ENCODE results near the gene GASK1A. TPM values are rescaled to one million over a fixed set of nuclear protein-coding genes. Genes with fewer than 3 reads are reported as not detected.

Gene GASK1A
- total and polyA plus RNA-seq, 2 donors (not counting 1 experiment from before 2014, with no cell fraction given), result 0.14 to 1.8 TPM

- Histone ChIP-seq H3K9ac (ENCODE audit: insufficient read depth, low read length) (no peak overlapping the region), H3K9me3 (ENCODE audit: control insufficient read depth, insufficient read depth, low read depth, low read length) (no peaks in the 10 kb centered on the region), H4K20me1 (ENCODE audit: control insufficient read depth, extremely low read depth, insufficient read depth, low read length) (no peaks in the 10 kb centered on the region), H3K4me2 (ENCODE audit: extremely low read depth, insufficient read depth, low read length) (no peak overlapping the region), H3K36me3 (ENCODE audit: control insufficient read depth, insufficient read depth, low read length) (no peaks in the 10 kb centered on the region), H2AFZ (ENCODE audit: low read length) (no peak overlapping the region), H3K79me2 (ENCODE audit: control insufficient read depth, insufficient read depth, low read length) (no peaks in the 10 kb centered on the region), H3K4me1 (ENCODE audit: control insufficient read depth, extremely low read depth, insufficient read depth, low read length) (no peaks in the 10 kb centered on the region), H3K4me3 (replicated peaks in 1 of 4; ENCODE audit: control extremely low read depth in 1 of 4, insufficient read depth in 1 of 4, low read depth in 3 of 4, low read length in 4 of 4) (no peak overlapping the region), H3K27ac (ENCODE audit: insufficient read depth, low read length) (no peak overlapping the region), H3K27me3 (ENCODE audit: control insufficient read depth, insufficient read depth, low read length) (no peaks in the 10 kb centered on the region)
- TF ChIP-seq, protein P1, sequence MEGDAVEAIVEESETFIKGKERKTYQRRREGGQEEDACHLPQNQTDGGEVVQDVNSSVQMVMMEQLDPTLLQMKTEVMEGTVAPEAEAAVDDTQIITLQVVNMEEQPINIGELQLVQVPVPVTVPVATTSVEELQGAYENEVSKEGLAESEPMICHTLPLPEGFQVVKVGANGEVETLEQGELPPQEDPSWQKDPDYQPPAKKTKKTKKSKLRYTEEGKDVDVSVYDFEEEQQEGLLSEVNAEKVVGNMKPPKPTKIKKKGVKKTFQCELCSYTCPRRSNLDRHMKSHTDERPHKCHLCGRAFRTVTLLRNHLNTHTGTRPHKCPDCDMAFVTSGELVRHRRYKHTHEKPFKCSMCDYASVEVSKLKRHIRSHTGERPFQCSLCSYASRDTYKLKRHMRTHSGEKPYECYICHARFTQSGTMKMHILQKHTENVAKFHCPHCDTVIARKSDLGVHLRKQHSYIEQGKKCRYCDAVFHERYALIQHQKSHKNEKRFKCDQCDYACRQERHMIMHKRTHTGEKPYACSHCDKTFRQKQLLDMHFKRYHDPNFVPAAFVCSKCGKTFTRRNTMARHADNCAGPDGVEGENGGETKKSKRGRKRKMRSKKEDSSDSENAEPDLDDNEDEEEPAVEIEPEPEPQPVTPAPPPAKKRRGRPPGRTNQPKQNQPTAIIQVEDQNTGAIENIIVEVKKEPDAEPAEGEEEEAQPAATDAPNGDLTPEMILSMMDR (conservative IDR thresholded peaks at IDR 0.05 in 1 of 2, IDR thresholded peaks at IDR 0.05 in 1 of 2; ENCODE audit: low read depth in 1 of 2, low read length in 2 of 2), result no peak
- TF ChIP-seq EZH2 (IDR thresholded peaks at IDR 0.05; ENCODE audit: low read length, missing control alignments), result no peak
- DNase-seq (ENCODE audit: low read depth in 2 of 2), result no peak
Observed at GRCh38 chr3:43023746-43024145, 44.6 kb downstream of the GASK1A start.

GRCh38 chr3:43024181-43024885 lies 45.2 kb downstream of the GASK1A start:
- Histone ChIP-seq H3K27ac (ENCODE audit: insufficient read depth, low read length) (no peak overlapping the region), H3K27me3 (ENCODE audit: control insufficient read depth, insufficient read depth, low read length) (no peaks in the 10 kb centered on the region), H3K9ac (ENCODE audit: insufficient read depth, low read length) (no peak overlapping the region), H3K4me2 (ENCODE audit: extremely low read depth, insufficient read depth, low read length) (no peak overlapping the region), H3K4me3 (replicated peaks in 1 of 4; ENCODE audit: control extremely low read depth in 1 of 4, insufficient read depth in 1 of 4, low read depth in 3 of 4, low read length in 4 of 4) (no peak overlapping the region), H3K4me1 (ENCODE audit: control insufficient read depth, extremely low read depth, insufficient read depth, low read length) (no peaks in the 10 kb centered on the region), H3K79me2 (ENCODE audit: control insufficient read depth, insufficient read depth, low read length) (no peaks in the 10 kb centered on the region), H3K9me3 (ENCODE audit: control insufficient read depth, insufficient read depth, low read depth, low read length) (no peaks in the 10 kb centered on the region), H4K20me1 (ENCODE audit: control insufficient read depth, extremely low read depth, insufficient read depth, low read length) (no peaks in the 10 kb centered on the region), H2AFZ (ENCODE audit: low read length) (no peak overlapping the region), H3K36me3 (ENCODE audit: control insufficient read depth, insufficient read depth, low read length) (no peaks in the 10 kb centered on the region)
- no peak for DNase-seq (ENCODE audit: low read depth in 2 of 2)
- no peak for TF ChIP-seq EZH2 (IDR thresholded peaks at IDR 0.05; ENCODE audit: low read length, missing control alignments)
- TF ChIP-seq, protein P1 (conservative IDR thresholded peaks at IDR 0.05 in 1 of 2, IDR thresholded peaks at IDR 0.05 in 1 of 2; ENCODE audit: low read depth in 1 of 2, low read length in 2 of 2), result no peak

DNA sequence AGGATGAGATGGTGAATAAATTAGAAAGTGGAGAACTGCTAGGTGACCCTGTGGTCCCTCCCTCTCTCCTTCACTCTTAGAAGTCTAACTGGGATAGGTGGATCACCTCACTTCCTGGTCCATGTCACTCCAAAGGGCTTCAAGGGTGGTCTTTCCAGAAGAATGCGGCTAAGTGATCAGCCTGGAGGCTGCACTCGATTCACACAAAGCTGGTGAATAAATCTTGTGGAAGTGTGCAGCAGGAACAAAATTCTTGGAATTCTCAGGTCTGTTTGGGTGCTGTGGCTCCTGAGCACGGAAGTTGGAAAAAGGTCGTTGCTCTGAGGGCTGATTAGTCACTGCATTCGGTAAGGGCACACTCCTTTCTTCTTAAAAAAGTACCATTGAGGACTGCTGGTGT lies 46.3 kb downstream of the GASK1A start:
- Histone ChIP-seq H3K4me1 (ENCODE audit: control insufficient read depth, extremely low read depth, insufficient read depth, low read length) (no peaks in the 10 kb centered on the region), H3K79me2 (ENCODE audit: control insufficient read depth, insufficient read depth, low read length) (no peaks in the 10 kb centered on the region), H2AFZ (ENCODE audit: low read length) (no peak overlapping the region), H3K4me2 (ENCODE audit: extremely low read depth, insufficient read depth, low read length) (no peak overlapping the region), H4K20me1 (ENCODE audit: control insufficient read depth, extremely low read depth, insufficient read depth, low read length) (no peaks in the 10 kb centered on the region), H3K27me3 (ENCODE audit: control insufficient read depth, insufficient read depth, low read length) (no peaks in the 10 kb centered on the region), H3K36me3 (ENCODE audit: control insufficient read depth, insufficient read depth, low read length) (no peaks in the 10 kb centered on the region), H3K9me3 (ENCODE audit: control insufficient read depth, insufficient read depth, low read depth, low read length) (no peaks in the 10 kb centered on the region), H3K9ac (ENCODE audit: insufficient read depth, low read length) (no peak overlapping the region), H3K4me3 (replicated peaks in 1 of 4; ENCODE audit: control extremely low read depth in 1 of 4, insufficient read depth in 1 of 4, low read depth in 3 of 4, low read length in 4 of 4) (no peak overlapping the region), H3K27ac (ENCODE audit: insufficient read depth, low read length) (no peak overlapping the region)
- TF ChIP-seq EZH2 (IDR thresholded peaks at IDR 0.05; ENCODE audit: low read length, missing control alignments), result no peak
- TF ChIP-seq, protein P1 (conservative IDR thresholded peaks at IDR 0.05 in 1 of 2, IDR thresholded peaks at IDR 0.05 in 1 of 2; ENCODE audit: low read depth in 1 of 2, low read length in 2 of 2), result no peak
- DNase-seq (ENCODE audit: low read depth in 2 of 2), result no peak

Data from fibroblast of lung (primary cell).